Activated T-cell treated with anti-CD3 and anti-CD28 coated beads, Interleukin-2, amount 50 U/mL, for 1 hour (primary cell): Measurements from ENCODE around the gene KRT16.
A peak's percentile ranks its signal among the peaks of the same experiment; 100 is the strongest.
"Not testable (repeated sequence)": the region's sequence is repeated elsewhere in the genome, so short reads cannot be mapped to it uniquely, and the experiment has no call there.

ENCODE experiments used
- DNase-seq: peaks from one replicate; pipeline ENCODE4 v3.0.0-alpha.2; 2020

The KRT16 gene

GRCh38 chr17:41612376-41613160 lies at the start of gene KRT16:
Gene KRT16 (minus strand): TSS chr17:41612767. CDS start chr17:41612688, 79 bp downstream.
- DNase-seq = not testable (repeated sequence)

GRCh38 chr17:41660221-41660711 lies 47.7 kb upstream of the KRT16 start:
- DNase-seq = no peak

GRCh38 chr17:41659427-41660212 lies 47.1 kb upstream of the KRT16 start:
- no peak for DNase-seq

GRCh38 chr17:41658846-41659245 lies 46.3 kb upstream of the KRT16 start:
- no peak for DNase-seq

DNA sequence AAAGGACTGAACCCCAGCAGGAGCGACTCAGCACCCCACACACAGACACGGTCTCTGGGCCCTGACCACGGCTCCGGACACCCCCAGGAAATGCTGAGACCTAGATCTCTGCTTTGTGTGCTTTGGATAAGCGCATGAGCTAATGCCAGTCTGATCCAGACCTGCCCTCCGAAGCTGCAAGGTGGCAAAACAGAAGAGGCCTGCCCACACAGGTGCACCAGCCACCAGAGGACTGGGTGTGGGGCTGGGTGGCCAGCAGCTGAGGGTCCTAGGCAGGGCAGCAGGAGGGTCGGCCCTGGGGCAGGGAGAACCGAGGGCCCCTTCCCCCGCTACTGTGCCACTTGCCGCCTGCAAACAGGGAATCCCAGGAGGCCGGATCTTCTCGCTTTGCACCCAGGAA lies 45.4 kb upstream of the KRT16 start:
- DNase-seq = no peak

DNA sequence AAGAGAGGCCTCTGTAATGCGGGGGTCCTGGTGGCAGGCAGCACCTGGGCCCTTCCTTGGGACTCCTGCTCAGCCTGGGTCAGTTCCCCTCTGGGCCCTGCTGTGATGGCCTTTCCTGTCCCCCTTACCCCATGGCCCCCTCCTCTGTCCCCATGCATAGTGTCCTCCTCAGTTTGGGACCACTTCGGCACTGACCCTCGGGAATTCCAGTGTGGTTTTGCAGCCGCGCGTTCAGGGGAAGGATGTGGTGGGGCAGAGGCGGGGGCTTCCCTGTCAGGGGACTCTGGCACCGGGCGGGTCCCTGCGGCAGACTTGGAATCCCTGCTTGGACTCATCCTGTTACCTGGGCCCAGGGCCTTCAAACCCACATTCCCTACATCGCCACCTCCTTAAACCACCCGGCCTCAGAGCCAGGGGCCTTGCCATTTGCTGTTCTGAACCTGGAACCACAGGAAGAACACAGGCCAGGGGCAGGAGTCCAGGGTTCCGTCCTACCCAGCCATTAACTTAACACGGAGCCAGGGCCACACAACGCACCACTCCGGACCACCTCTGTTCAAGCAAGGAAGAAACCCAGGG lies 44.7 kb upstream of the KRT16 start:
- DNase-seq = no peak

DNA sequence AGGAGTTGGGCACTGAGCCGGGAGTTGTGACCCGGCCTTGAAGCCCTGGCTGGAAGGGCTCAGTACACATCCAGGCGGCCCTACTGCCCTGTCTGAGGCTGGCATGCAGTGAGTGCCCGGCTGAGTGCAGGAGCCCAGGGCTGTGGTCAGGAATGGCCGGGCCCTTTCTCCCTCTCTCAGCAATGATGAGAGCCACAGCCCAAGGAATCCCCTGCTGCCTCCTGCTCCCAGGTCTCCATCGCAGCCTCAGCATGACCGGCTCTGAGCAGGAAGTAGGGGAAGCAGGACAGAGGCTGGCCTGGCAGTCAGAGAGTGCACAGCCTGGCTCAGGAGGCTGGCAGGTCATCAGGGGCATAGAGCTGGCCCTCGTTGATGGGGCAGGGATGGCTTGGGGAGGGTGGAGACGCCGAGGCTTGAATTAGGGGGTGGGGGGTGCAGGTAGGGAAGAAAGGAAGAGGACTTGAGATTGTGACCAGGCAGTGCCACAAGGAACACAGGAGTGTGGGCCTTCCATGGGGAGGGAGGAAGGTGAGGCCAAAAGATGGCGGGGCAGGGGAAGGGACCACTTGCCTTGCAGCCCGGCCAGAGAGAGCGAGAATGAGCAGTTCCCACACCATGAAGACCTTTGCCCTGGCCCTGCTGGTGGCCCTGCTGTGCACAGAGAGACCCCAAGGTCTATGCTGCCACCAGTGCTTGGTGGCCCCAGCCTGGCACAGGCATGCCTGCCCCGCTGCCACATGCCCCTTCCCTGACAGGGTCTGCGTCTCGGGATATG lies 43.9 kb upstream of the KRT16 start:
- no peak for DNase-seq

DNA sequence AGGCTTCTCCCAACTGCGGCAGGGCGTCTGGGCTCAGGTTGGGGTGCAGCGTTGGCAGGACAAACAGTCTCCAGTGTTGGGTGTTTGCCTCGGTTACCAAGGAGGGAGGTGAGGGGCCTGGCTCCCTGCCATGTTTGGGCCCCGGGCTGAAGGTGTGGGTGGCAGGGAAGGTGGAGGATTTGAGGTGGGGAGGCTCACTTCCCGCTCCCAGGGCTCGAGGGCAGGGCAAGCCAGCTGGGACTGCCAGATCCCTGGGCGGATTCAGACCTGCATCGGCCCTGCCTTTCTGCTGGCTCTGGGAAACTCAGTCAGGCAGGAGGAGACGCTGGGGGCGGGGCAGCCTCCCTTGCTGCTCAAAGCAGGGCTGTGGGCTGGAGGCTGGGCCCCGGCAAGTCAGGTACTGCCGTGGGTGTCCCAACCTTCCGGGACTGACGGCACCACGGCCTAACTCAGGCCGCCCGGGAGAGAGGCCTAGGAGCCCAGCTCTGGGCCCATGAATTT lies 43.1 kb upstream of the KRT16 start:
- DNase-seq = no peak

- no peak for DNase-seq
Observed at GRCh38 chr17:41654678-41655607, 42.4 kb upstream of the KRT16 start.

DNA sequence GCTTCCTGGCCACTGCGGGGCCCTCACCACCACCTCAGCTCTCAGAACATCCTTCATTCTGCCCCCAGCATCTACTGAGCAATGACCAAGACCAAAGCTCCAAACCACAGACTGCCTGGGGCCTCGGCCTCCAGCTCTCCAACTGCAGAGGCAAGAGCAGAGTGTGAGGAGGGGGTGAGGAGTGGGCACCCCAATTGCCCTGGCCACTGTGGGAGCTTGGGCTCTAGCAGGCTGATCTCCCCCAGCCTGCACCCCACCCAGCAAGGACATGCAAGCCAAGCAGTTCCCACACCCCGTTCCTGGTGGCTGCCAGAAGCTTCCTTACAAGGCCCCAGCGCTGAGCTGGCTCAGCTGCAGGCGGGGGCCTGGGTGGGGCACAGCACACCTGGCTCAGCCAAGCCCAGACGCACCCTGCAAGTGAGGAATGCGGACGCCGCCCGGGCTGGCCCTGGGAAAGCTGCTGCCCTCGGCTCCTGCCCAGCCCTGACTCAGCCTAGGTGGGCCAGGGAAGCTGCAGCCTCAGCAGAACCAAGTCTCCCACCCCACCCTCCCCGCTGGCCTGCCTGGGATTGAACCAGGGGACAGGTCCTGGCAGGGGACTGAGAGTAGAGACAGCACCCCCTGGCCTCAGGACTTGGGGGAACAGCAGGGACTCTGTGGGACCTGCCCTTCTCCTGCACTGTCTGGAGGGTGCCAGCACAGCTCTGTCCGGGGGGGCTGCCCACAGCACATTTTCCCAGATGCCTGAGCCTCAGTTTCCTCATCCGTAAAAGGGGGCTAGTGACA lies 41.5 kb upstream of the KRT16 start:
- no peak for DNase-seq

- DNase-seq = no peak
Observed at GRCh38 chr17:41653421-41653820, 40.9 kb upstream of the KRT16 start.

DNA sequence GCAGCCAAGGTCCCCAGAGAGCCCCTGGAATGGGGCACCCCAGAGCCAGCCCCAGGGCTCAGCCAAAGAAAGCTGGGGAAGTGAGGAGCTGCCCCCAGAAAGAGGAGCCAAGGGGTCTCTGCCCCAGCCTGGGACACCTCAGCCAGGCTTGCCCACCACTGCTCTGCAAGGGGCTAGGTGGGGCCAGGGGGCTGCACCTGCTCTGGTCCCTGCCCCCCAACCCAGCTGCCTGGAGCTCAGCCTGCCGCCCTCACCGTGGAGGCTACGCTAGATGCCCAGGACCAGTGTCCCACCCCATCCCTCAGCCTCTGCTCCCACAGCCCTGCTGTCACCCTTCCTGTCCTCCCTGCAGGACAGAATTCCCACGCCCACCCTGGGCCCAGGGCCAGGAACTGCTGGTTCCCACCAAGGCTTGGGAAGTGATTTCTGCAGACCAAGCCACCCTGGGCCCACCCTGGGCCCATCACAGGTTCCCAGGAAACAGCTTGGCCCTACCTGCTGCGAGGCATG lies 39.9 kb upstream of the KRT16 start:
- DNase-seq = no peak

- no peak for DNase-seq
Observed at GRCh38 chr17:41651625-41652460, 39.3 kb upstream of the KRT16 start.

DNA sequence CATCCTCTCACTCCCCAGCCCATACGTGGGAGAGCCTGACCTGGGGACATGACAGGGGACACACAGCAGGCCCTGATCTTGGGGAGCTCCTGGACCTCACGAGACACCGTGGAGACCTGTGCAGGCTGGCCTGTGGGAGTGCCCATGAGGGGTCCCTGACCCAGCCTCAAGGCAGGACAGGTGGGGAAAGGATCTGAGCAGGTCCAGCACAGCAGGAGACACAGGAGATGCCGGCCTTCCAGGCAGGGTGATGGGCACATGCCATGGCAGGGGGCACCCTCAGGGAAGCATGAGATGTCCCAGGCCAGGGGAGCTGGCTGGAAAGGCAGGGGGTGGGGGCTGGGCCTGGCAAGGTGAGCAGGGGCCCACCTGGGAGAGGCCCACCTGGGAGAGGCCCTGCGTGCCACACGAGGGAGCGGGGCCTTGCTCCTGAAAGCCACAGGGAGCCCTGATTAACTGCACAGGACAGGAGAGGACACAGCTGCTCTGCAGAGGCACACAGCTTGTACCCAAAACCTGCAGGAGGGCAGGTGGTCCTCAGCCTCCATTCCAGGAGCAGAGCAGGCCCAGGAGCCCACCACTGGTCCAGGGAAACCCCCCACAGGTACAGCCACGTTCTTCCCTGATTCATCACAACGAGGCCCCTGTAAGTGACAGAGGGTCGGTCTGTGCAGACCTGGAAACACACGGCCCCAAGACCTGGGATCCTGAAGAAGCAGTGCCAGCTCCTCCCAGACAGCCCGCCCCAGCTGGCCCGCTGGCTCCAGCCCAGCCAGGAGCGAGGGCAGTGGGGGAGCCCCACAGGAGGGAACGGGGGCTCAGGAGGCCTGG lies 38.4 kb upstream of the KRT16 start:
- no peak for DNase-seq

DNA sequence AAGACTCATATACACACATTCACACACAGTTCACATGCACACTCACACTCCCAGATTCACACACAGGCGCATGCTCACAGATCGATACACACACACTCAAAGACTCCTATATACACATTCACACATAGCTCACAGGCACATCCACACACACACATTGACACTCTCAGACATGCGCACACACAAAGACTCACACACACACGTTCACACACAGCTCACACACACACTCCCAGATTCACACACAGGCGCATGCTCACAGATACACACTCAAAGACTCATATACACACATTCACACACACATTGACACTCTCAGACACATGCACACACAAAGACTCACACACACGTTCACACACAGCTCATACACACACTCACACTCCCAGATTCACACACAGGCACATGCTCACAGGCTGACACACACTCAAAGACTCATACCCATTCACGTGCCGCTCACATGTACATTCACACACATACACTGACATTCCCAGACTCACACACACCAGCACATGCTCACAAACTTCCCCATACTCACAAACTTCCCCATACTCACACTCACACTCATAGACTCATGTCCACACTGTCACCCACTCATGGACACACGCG lies 37.5 kb upstream of the KRT16 start:
- no peak for DNase-seq

DNA sequence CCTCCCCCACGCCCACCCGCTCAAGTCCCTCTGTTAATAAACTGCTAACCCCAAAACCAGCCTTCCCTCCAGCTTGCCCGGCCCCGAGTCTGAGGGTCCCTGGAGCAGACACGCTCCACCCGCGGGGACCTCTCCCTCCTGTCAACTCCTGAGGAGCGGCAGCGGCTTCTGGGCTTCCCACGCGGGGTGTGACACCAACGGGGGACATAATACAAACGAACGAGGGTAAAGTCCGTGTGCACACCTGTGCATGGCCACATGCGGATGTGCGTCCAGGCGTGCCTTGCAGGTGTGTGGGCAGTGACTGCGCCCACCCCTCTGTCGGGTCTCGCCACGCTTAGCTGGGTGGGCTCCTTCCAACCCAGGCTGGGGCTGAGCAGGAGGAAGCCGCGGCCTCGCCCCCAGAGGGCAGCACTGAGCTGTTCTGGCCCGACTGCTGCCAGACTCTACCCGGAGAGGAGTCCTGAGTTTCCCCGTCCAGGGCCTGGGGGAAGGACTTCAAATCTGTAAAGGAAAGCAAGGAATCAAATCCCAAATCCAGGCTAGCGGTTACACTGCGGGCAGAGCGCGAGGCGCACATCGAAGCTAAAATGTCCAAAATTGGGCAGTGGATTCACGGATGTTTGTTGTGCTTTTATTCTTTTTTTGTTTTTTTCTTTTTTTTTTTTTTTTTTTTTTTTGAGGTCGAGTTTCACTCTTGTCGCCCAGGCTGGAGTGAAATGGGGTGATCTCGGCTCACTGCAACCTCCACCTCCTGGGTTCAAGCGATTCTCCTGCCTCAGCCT lies 36.0 kb upstream of the KRT16 start:
- DNase-seq = peak; percentile 90

- DNase-seq = peak; percentile 93
Observed at GRCh38 chr17:41647940-41648410, 35.4 kb upstream of the KRT16 start.
